GM12878 (cell line): ENCODE results near the gene CEP295NL. TPM values are rescaled to one million over a fixed set of nuclear protein-coding genes. Genes with fewer than 3 reads are reported as not detected.
"Not testable (repeated sequence)": the region's sequence is repeated elsewhere in the genome, so short reads cannot be mapped to it uniquely, and the experiment has no call there.

ENCODE experiments used
- ATAC-seq: fragments of 200-7000 bp; cut with Tn5 transposase; 3 replicates; pipeline ENCODE4 v1.9.1; 2020; ENCODE audit warnings: mild to moderate bottlenecking, moderate library complexity
- BruUV-seq: library from RNA; stranded (reverse); fragments of 400-500 nt; replicated peaks from 2 replicates; lab custom pipeline; 2021; lab: Mats Ljungman, UMichigan
- CTCF ChIA-PET: fragments of 300-600 bp; sonication (Branson Sonifier 250); formaldehyde crosslinking; extraction: SDS; loops from one replicate; lab custom pipeline; 2021; ENCODE audit warnings: inconsistent platforms; lab: Yijun Ruan, JAX
- POLR2A ChIA-PET: fragments of 350-600 bp; formaldehyde crosslinking; extraction: SDS; loops from one replicate; lab custom pipeline; 2021; ENCODE audit warnings: inconsistent platforms; lab: Charles Lee
- RAD21 ChIA-PET: fragments of 300-600 bp; sonication (Branson Sonifier 250); formaldehyde crosslinking; loops from one replicate; lab custom pipeline; 2023; ENCODE audit warnings: antibody characterized with exemption; ENCODE audit not compliant: unreplicated experiment; lab: Charles Lee
- SMC1A ChIA-PET: fragments of 300-600 bp; sonication (Branson Sonifier 250); formaldehyde crosslinking; loops from one replicate; lab custom pipeline; 2023; ENCODE audit not compliant: unreplicated experiment, uncharacterized antibody; lab: Charles Lee
- DNase-seq: peaks from one replicate; pipeline ENCODE4 v3.0.0-alpha.2; 2011; ENCODE audit warnings: low read depth, low spot score
- FAIRE-seq: peaks from 3 replicates; lab custom pipeline; 2011; peaks lifted over from hg19 to GRCh38; lab: Jason Lieb, UNC
- H2AFZ ChIP-seq: 2 replicates; pipeline ENCODE4 v1.6.0; 2011; ENCODE audit warnings: low read depth, low read length, control low read depth; ENCODE audit not compliant: control insufficient read depth
- H3K27ac ChIP-seq: 2 replicates; pipeline ENCODE4 v1.5.1; 2011; ENCODE audit warnings: control low read depth; ENCODE audit not compliant: control insufficient read depth, insufficient read depth
- H3K27me3 ChIP-seq, 2 experiments: replicated peaks in 1 of 2; 2 replicates each; pipeline versions ENCODE4 v1.6.0 to v1.6.1; 2011; ENCODE audit warnings: low read length in 1 of 2; ENCODE audit not compliant: control insufficient read depth in 2 of 2, insufficient read depth in 2 of 2
- H3K36me3 ChIP-seq, 2 experiments: 2 replicates each; pipeline ENCODE4 v1.5.1; 2011; ENCODE audit warnings: low read length in 1 of 2; ENCODE audit not compliant: control insufficient read depth in 2 of 2, insufficient read depth in 2 of 2
- H3K4me1 ChIP-seq: 2 replicates; pipeline ENCODE4 v1.6.1; 2011; ENCODE audit warnings: mild to moderate bottlenecking, low read length, moderate library complexity, mixed read lengths; ENCODE audit not compliant: control insufficient read depth, insufficient read depth
- H3K4me2 ChIP-seq: 2 replicates; pipeline ENCODE4 v1.6.0; 2011; ENCODE audit warnings: control low read depth; ENCODE audit not compliant: control insufficient read depth, insufficient read depth
- H3K4me3 ChIP-seq: fragments of 200-600 bp; sonication (generic); 2 replicates; pipeline ENCODE4 v1.5.1; 2016
- H3K79me2 ChIP-seq: 2 replicates; pipeline ENCODE4 v1.6.0; 2011; ENCODE audit warnings: low read length; ENCODE audit not compliant: control insufficient read depth, insufficient read depth
- H3K9ac ChIP-seq: 2 replicates; pipeline ENCODE4 v1.8.0; 2011; ENCODE audit warnings: low read length, control low read depth, mixed read lengths; ENCODE audit not compliant: control insufficient read depth, insufficient read depth
- H3K9me3 ChIP-seq: replicated peaks from 3 replicates; pipeline ENCODE4 v1.5.1; 2011; ENCODE audit warnings: mild to moderate bottlenecking, low read length; ENCODE audit not compliant: control insufficient read depth, insufficient read depth
- H4K20me1 ChIP-seq: 2 replicates; pipeline ENCODE4 v1.6.0; 2011; ENCODE audit not compliant: control insufficient read depth, insufficient read depth
- MLLT1 ChIP-seq: fragments of 450-650 bp; IDR thresholded peaks from 2 replicates; pipeline ENCODE4 v1.6.1; 2016; ENCODE audit warnings: mild to moderate bottlenecking
- WGBS: methylation state at CpG from one replicate; pipeline ENCODE4 v1.1.6; 2016; ENCODE audit warnings: low lambda C conversion rate; ENCODE audit not compliant: insufficient replicate concordance, insufficient coverage; ENCODE audit errors: missing lambda C conversion rate; 5-methylcytosine and 5-hydroxymethylcytosine counted together
- in situ Hi-C: fragments of 300-500 bp; cut with MboI; formaldehyde crosslinking; loops from 9 replicates; pipeline ENCODE4 v1.14.3; 2018; ENCODE audit warnings: mixed read lengths
- intact Hi-C: fragments of 100-400 bp; cut with micrococcal nuclease; formaldehyde crosslinking; loops from one replicate; pipeline ENCODE4 v1.14.2; 2022; ENCODE audit not compliant: unreplicated experiment
- polyA plus RNA-seq, 11 experiments: library from polyadenylated mRNA; depleted of rRNA in 4 of 11; unstranded in 6 of 11; stranded (reverse) in 5 of 11; fragments of >200 nt; fragmentation: Nextera tagmentation in 4 of 11; fragmentation: Illumina TruSeq in 1 of 11; extraction: Ambion mirVana in 4 of 11; extraction: Trizol in 1 of 11; gene quantifications; 1 replicate in 1 of 11; 2 replicates in 10 of 11; pipeline versions ENCODE4 v1.2.1 to v1.2.3, GENCODE V29; 2011 to 2016; ENCODE audit warnings: inconsistent platforms in 2 of 11, missing spikeins in 2 of 11, low read depth in 1 of 11
- total RNA-seq, 4 experiments: library from RNA; depleted of rRNA in 3 of 4; stranded (reverse); fragments of >200 nt in 3 of 4; fragmentation: Illumina TruSeq in 1 of 4; extraction: Trizol in 1 of 4; gene quantifications; 2 replicates each; pipeline versions ENCODE4 v1.2.1 to v1.2.3, GENCODE V29; 2013 to 2021

Gene CEP295NL
- total and polyA plus RNA-seq, 10 of the 15 experiments (the other 5 are each of a cell fraction or from before 2014, with no cell fraction given): not detected

- H3K4me2 ChIP-seq: no peak overlapping the region
- H3K79me2 ChIP-seq: no peaks in the 10 kb centered on the region
- WGBS: 29% methylated on average over 7 of the region's 7 CpGs
- POLR2A ChIA-PET: no interaction called here
- BruUV-seq: no TSS peak
- 0 out of 4 replicates have a peak, but pooled peaks cover 0 to 1% of the 10 kb centered on the region in 2 experiments for H3K27me3 ChIP-seq
- H3K9ac ChIP-seq: no peak overlapping the region
- ATAC-seq (no peak), FAIRE-seq (no peak), DNase-seq (no peak)
- no peak overlapping the region for H2AFZ ChIP-seq
- no peak for TF ChIP-seq MLLT1
- CTCF ChIA-PET: interaction anchor here (1.6 to 7.1 kb wide), 2 partner anchors 23 to 104 kb away, joined by 3 to 59 read pairs; no protein-coding TSS in a partner anchor
- RAD21 ChIA-PET: interaction anchor here (0.8 kb wide), 1 partner anchor 104 kb away, joined by 3 read pairs; no protein-coding TSS in a partner anchor
- H3K4me3 ChIP-seq: no peak overlapping the region
- in situ Hi-C loops: no loop called here
- no peak overlapping the region for H3K27ac ChIP-seq
- no peaks in the 10 kb centered on the region for H3K36me3 ChIP-seq
- no peaks in the 10 kb centered on the region for H4K20me1 ChIP-seq
- SMC1A ChIA-PET: no interaction called here
- intact Hi-C loops: no loop called here
- no peaks in the 10 kb centered on the region for H3K9me3 ChIP-seq
- H3K4me1 ChIP-seq: no peaks in the 10 kb centered on the region
These were observed 34.6 kb downstream of the CEP295NL start for GRCh38 chr17:78868391-78868790.

GRCh38 chr17:78867046-78867445 lies 36.0 kb downstream of the CEP295NL start:
- H4K20me1 ChIP-seq, POLR2A ChIA-PET, DNase-seq, H3K27ac ChIP-seq, FAIRE-seq, ATAC-seq, H2AFZ ChIP-seq, H3K79me2 ChIP-seq, H3K27me3 ChIP-seq, H3K36me3 ChIP-seq, H3K4me3 ChIP-seq, H3K9ac ChIP-seq, BruUV-seq, in situ Hi-C loops, H3K4me2 ChIP-seq, H3K9me3 ChIP-seq, H3K4me1 ChIP-seq, intact Hi-C loops: not testable (repeated sequence)
- 14% methylated on average over 3 of the region's 3 CpGs for WGBS
- ChIA-PET CTCF (interaction anchor here (1.6 to 7.1 kb wide), 3 partner anchors 24 to 105 kb away, joined by 3 to 59 read pairs (median 24); no protein-coding TSS in a partner anchor), SMC1A (interaction anchor here (2.7 kb wide), 1 partner anchor 104 kb away, joined by 17 read pairs; no protein-coding TSS in a partner anchor), RAD21 (interaction anchor here (2.3 kb wide), 1 partner anchor 105 kb away, joined by 15 read pairs; no protein-coding TSS in a partner anchor)
